Mesodermal cell (in vitro differentiated cells): Measurements from ENCODE around the gene S100P.

Experiments
- H3K27ac ChIP-seq: 2 replicates; pipeline ENCODE4 v1.7.0; 2013; ENCODE audit warnings: mild to moderate bottlenecking, low read depth, low read length, moderate library complexity; ENCODE audit not compliant: severe bottlenecking
- H3K36me3 ChIP-seq: 2 replicates; pipeline ENCODE4 v1.7.1; 2013; ENCODE audit warnings: mild to moderate bottlenecking, low read length, moderate library complexity; ENCODE audit not compliant: control insufficient read depth, insufficient read depth
- H3K4me1 ChIP-seq: one replicate; pipeline ENCODE4 v1.7.1; 2013; ENCODE audit warnings: mild to moderate bottlenecking, low read length; ENCODE audit not compliant: insufficient read depth, control insufficient read depth, poor library complexity, severe bottlenecking
- H3K4me3 ChIP-seq: 2 replicates; pipeline ENCODE4 v1.7.0; 2013; ENCODE audit warnings: low read length, control low read depth, mild to moderate bottlenecking; ENCODE audit not compliant: insufficient read depth, poor library complexity, severe bottlenecking; ENCODE audit errors: extremely low read depth
- H3K9me3 ChIP-seq: 2 replicates; pipeline ENCODE4 v1.7.1; 2013; ENCODE audit warnings: mild to moderate bottlenecking, low read length, moderate library complexity; ENCODE audit not compliant: control insufficient read depth
- WGBS, 2 experiments: methylation state at CpG; one replicate each; pipeline ENCODE4 v1.1.5; 2013; ENCODE audit warnings: missing lambda C conversion rate in 2 of 2; ENCODE audit not compliant: insufficient coverage in 2 of 2; 5-methylcytosine and 5-hydroxymethylcytosine counted together

The S100P gene

GRCh38 chr4:6734165-6734786, 40.6 kb downstream of the S100P start:
- Histone ChIP-seq H3K4me3 (no peak overlapping the region), H3K9me3 (no peaks in the 10 kb centered on the region), H3K4me1 (peaks cover 9% of the 10 kb centered on the region), H3K36me3 (no peaks in the 10 kb centered on the region), H3K27ac (no peak overlapping the region)
- WGBS, 2 experiments, result 93 to 95% methylated on average over 13 to 15 of the region's 16 CpGs

- H3K27ac ChIP-seq, result no peak overlapping the region
- WGBS, 2 experiments, result 87 to 95% methylated on average over 2 to 3 of the region's 4 CpGs
- H3K9me3 ChIP-seq, result peaks cover 7% of the 10 kb centered on the region
- no peak overlapping the region for H3K4me3 ChIP-seq
- H3K4me1 ChIP-seq, result no peaks in the 10 kb centered on the region
- no peaks in the 10 kb centered on the region for H3K36me3 ChIP-seq
Measured at GRCh38 chr4:6739920-6740319, 46.2 kb downstream of the S100P start.

- H3K27ac ChIP-seq, result no peak overlapping the region
- H3K9me3 ChIP-seq, result peaks cover 7% of the 10 kb centered on the region
- H3K4me3 ChIP-seq, result no peak overlapping the region
- H3K4me1 ChIP-seq, result no peaks in the 10 kb centered on the region
- no peaks in the 10 kb centered on the region for H3K36me3 ChIP-seq
- 94 to 98% methylated on average over 8 of the region's 8 CpGs for WGBS, 2 experiments
Measured at GRCh38 chr4:6740347-6740746, 46.7 kb downstream of the S100P start.

- peaks cover 7% of the 10 kb centered on the region for H3K9me3 ChIP-seq
- H3K4me1 ChIP-seq, result peaks cover 6% of the 10 kb centered on the region
- no peaks in the 10 kb centered on the region for H3K36me3 ChIP-seq
- no peak overlapping the region for H3K27ac ChIP-seq
- no peak overlapping the region for H3K4me3 ChIP-seq
- WGBS, 2 experiments, result no CpG with 5 or more reads among the region's 2 CpGs
Measured at GRCh38 chr4:6742507-6742906, 48.8 kb downstream of the S100P start.

- peaks cover 6% of the 10 kb centered on the region for H3K4me1 ChIP-seq
- no peak overlapping the region for H3K27ac ChIP-seq
- no peaks in the 10 kb centered on the region for H3K36me3 ChIP-seq
- WGBS, 2 experiments, result 76 to 78% methylated on average over 5 to 7 of the region's 11 CpGs
- peaks cover 7% of the 10 kb centered on the region for H3K9me3 ChIP-seq
- no peak overlapping the region for H3K4me3 ChIP-seq
Measured at GRCh38 chr4:6742989-6743388, 49.3 kb downstream of the S100P start.
